GM12878 (cell line): Measurements from ENCODE around the gene DNAAF5. TPM values are rescaled to one million over a fixed set of nuclear protein-coding genes. Genes with fewer than 3 reads are reported as not detected.
A peak's percentile ranks its signal among the peaks of the same experiment; 100 is the strongest.

ENCODE experiments used
- ATAC-seq: fragments of 200-7000 bp; cut with Tn5 transposase; 3 replicates; pipeline ENCODE4 v1.9.1; 2020; ENCODE audit warnings: mild to moderate bottlenecking, moderate library complexity
- BruUV-seq: library from RNA; stranded (reverse); fragments of 400-500 nt; replicated peaks from 2 replicates; lab custom pipeline; 2021; lab: Mats Ljungman, UMichigan
- CTCF ChIA-PET: fragments of 300-600 bp; sonication (Branson Sonifier 250); formaldehyde crosslinking; extraction: SDS; loops from one replicate; lab custom pipeline; 2021; ENCODE audit warnings: inconsistent platforms; lab: Yijun Ruan, JAX
- POLR2A ChIA-PET: fragments of 350-600 bp; formaldehyde crosslinking; extraction: SDS; loops from one replicate; lab custom pipeline; 2021; ENCODE audit warnings: inconsistent platforms; lab: Charles Lee
- RAD21 ChIA-PET: fragments of 300-600 bp; sonication (Branson Sonifier 250); formaldehyde crosslinking; loops from one replicate; lab custom pipeline; 2023; ENCODE audit warnings: antibody characterized with exemption; ENCODE audit not compliant: unreplicated experiment; lab: Charles Lee
- SMC1A ChIA-PET: fragments of 300-600 bp; sonication (Branson Sonifier 250); formaldehyde crosslinking; loops from one replicate; lab custom pipeline; 2023; ENCODE audit not compliant: unreplicated experiment, uncharacterized antibody; lab: Charles Lee
- DNase-seq: peaks from one replicate; pipeline ENCODE4 v3.0.0-alpha.2; 2011; ENCODE audit warnings: low read depth, low spot score
- FAIRE-seq: peaks from 3 replicates; lab custom pipeline; 2011; peaks lifted over from hg19 to GRCh38; lab: Jason Lieb, UNC
- H2AFZ ChIP-seq: 2 replicates; pipeline ENCODE4 v1.6.0; 2011; ENCODE audit warnings: low read depth, low read length, control low read depth; ENCODE audit not compliant: control insufficient read depth
- H3K27ac ChIP-seq: 2 replicates; pipeline ENCODE4 v1.5.1; 2011; ENCODE audit warnings: control low read depth; ENCODE audit not compliant: control insufficient read depth, insufficient read depth
- H3K27me3 ChIP-seq, 2 experiments: replicated peaks in 1 of 2; 2 replicates each; pipeline versions ENCODE4 v1.6.0 to v1.6.1; 2011; ENCODE audit warnings: low read length in 1 of 2; ENCODE audit not compliant: control insufficient read depth in 2 of 2, insufficient read depth in 2 of 2
- H3K36me3 ChIP-seq, 2 experiments: 2 replicates each; pipeline ENCODE4 v1.5.1; 2011; ENCODE audit warnings: low read length in 1 of 2; ENCODE audit not compliant: control insufficient read depth in 2 of 2, insufficient read depth in 2 of 2
- H3K4me1 ChIP-seq: 2 replicates; pipeline ENCODE4 v1.6.1; 2011; ENCODE audit warnings: mild to moderate bottlenecking, low read length, moderate library complexity, mixed read lengths; ENCODE audit not compliant: control insufficient read depth, insufficient read depth
- H3K4me2 ChIP-seq: 2 replicates; pipeline ENCODE4 v1.6.0; 2011; ENCODE audit warnings: control low read depth; ENCODE audit not compliant: control insufficient read depth, insufficient read depth
- H3K4me3 ChIP-seq: fragments of 200-600 bp; sonication (generic); 2 replicates; pipeline ENCODE4 v1.5.1; 2016
- H3K79me2 ChIP-seq: 2 replicates; pipeline ENCODE4 v1.6.0; 2011; ENCODE audit warnings: low read length; ENCODE audit not compliant: control insufficient read depth, insufficient read depth
- H3K9ac ChIP-seq: 2 replicates; pipeline ENCODE4 v1.8.0; 2011; ENCODE audit warnings: low read length, control low read depth, mixed read lengths; ENCODE audit not compliant: control insufficient read depth, insufficient read depth
- H3K9me3 ChIP-seq: replicated peaks from 3 replicates; pipeline ENCODE4 v1.5.1; 2011; ENCODE audit warnings: mild to moderate bottlenecking, low read length; ENCODE audit not compliant: control insufficient read depth, insufficient read depth
- H4K20me1 ChIP-seq: 2 replicates; pipeline ENCODE4 v1.6.0; 2011; ENCODE audit not compliant: control insufficient read depth, insufficient read depth
- POLR2A ChIP-seq: IDR thresholded peaks from 2 replicates; pipeline ENCODE4 v1.6.1; 2011; ENCODE audit warnings: low read depth, mild to moderate bottlenecking, low read length
- ZNF622 ChIP-seq: fragments of 450-650 bp; IDR thresholded peaks from 2 replicates; pipeline ENCODE4 v1.6.1; 2017; ENCODE audit warnings: mild to moderate bottlenecking, inconsistent platforms
- WGBS: methylation state at CpG from one replicate; pipeline ENCODE4 v1.1.6; 2016; ENCODE audit warnings: low lambda C conversion rate; ENCODE audit not compliant: insufficient replicate concordance, insufficient coverage; ENCODE audit errors: missing lambda C conversion rate; 5-methylcytosine and 5-hydroxymethylcytosine counted together
- in situ Hi-C: fragments of 300-500 bp; cut with MboI; formaldehyde crosslinking; loops from 9 replicates; pipeline ENCODE4 v1.14.3; 2018; ENCODE audit warnings: mixed read lengths
- intact Hi-C: fragments of 100-400 bp; cut with micrococcal nuclease; formaldehyde crosslinking; loops from one replicate; pipeline ENCODE4 v1.14.2; 2022; ENCODE audit not compliant: unreplicated experiment
- polyA plus RNA-seq, 11 experiments: library from polyadenylated mRNA; depleted of rRNA in 4 of 11; unstranded in 6 of 11; stranded (reverse) in 5 of 11; fragments of >200 nt; fragmentation: Nextera tagmentation in 4 of 11; fragmentation: Illumina TruSeq in 1 of 11; extraction: Ambion mirVana in 4 of 11; extraction: Trizol in 1 of 11; gene quantifications; 1 replicate in 1 of 11; 2 replicates in 10 of 11; pipeline versions ENCODE4 v1.2.1 to v1.2.3, GENCODE V29; 2011 to 2016; ENCODE audit warnings: inconsistent platforms in 2 of 11, missing spikeins in 2 of 11, low read depth in 1 of 11
- total RNA-seq, 4 experiments: library from RNA; depleted of rRNA in 3 of 4; stranded (reverse); fragments of >200 nt in 3 of 4; fragmentation: Illumina TruSeq in 1 of 4; extraction: Trizol in 1 of 4; gene quantifications; 2 replicates each; pipeline versions ENCODE4 v1.2.1 to v1.2.3, GENCODE V29; 2013 to 2021
- TF ChIP-seq, protein P1 (sequence below), 3 experiments: IDR thresholded peaks in 2 of 3; conservative IDR thresholded peaks in 1 of 3; 2 replicates each; pipeline ENCODE4 v1.5.1; 2011; ENCODE audit warnings: low read depth in 3 of 3, low read length in 3 of 3, mild to moderate bottlenecking in 3 of 3, control low read depth in 2 of 3, moderate library complexity in 2 of 3, inconsistent platforms in 1 of 3, mixed read lengths in 1 of 3; ENCODE audit not compliant: control insufficient read depth in 2 of 3, insufficient read depth in 1 of 3; ENCODE audit errors: extremely low read depth in 1 of 3

Gene DNAAF5
- total and polyA plus RNA-seq, 10 of the 15 experiments (the other 5 are each of a cell fraction or from before 2014, with no cell fraction given): 1.8 to 38.3 (median 9.2) TPM

- POLR2A ChIA-PET: no interaction called here
These were observed 5.1 kb downstream of the DNAAF5 start for GRCh38 chr7:731440-732085.

GRCh38 chr7:732094-732541 lies 5.6 kb downstream of the DNAAF5 start:
- H2AFZ ChIP-seq: no peak overlapping the region
- no peak overlapping the region for H3K4me2 ChIP-seq
- no peaks in the 10 kb centered on the region for H4K20me1 ChIP-seq
- H3K27ac ChIP-seq: no peak overlapping the region
- peaks cover 18% of the 10 kb centered on the region for H3K9me3 ChIP-seq
- H3K79me2 ChIP-seq: peaks cover 25% of the 10 kb centered on the region
- no peak for DNase-seq
- SMC1A ChIA-PET: no interaction called here
- FAIRE-seq: no peak
- no TSS peak for BruUV-seq
- intact Hi-C loops (no loop called here), in situ Hi-C loops (no loop called here)
- no peak overlapping the region for H3K9ac ChIP-seq
- POLR2A ChIA-PET: no interaction called here
- TF ChIP-seq ZNF622 (no peak), POLR2A (peak; percentile 42; the same call in 1 of the 2 replicates)
- no peak for ATAC-seq
- H3K4me3 ChIP-seq: no peak overlapping the region
- H3K4me1 ChIP-seq: peaks cover 3% of the 10 kb centered on the region
- CTCF ChIA-PET: interaction anchor here (1.0 kb wide), 2 partner anchors 9 to 10 kb away, joined by 3 read pairs; no protein-coding TSS in a partner anchor
- H3K36me3 ChIP-seq: peaks cover 0 to 7% of the 10 kb centered on the region in 2 experiments; a peak in 2 of 4 replicates
- no peaks in the 10 kb centered on the region for H3K27me3 ChIP-seq
- RAD21 ChIA-PET: no interaction called here
- 97% methylated on average over 17 of the region's 17 CpGs for whole genome bisulfite sequencing

More at GRCh38 chr7:731440-732085, 5.1 kb downstream of the DNAAF5 start:
- ChIA-PET SMC1A (no interaction called here), RAD21 (no interaction called here), CTCF (interaction anchor here (0.7 to 1.0 kb wide), 3 partner anchors 10 to 212 kb away, joined by 3 read pairs; partner anchors contain the start of gene PDGFA)
- H3K36me3 ChIP-seq: peaks cover 0 to 7% of the 10 kb centered on the region in 2 experiments; a peak in 2 of 4 replicates
- FAIRE-seq: no peak
- H3K4me2 ChIP-seq: no peak overlapping the region
- DNase-seq: no peak
- H3K27me3 ChIP-seq: no peaks in the 10 kb centered on the region
- H3K9me3 ChIP-seq: peaks cover 18% of the 10 kb centered on the region
- no peak overlapping the region for H3K27ac ChIP-seq
- no peak overlapping the region for H2AFZ ChIP-seq
- TF ChIP-seq, protein P1, sequence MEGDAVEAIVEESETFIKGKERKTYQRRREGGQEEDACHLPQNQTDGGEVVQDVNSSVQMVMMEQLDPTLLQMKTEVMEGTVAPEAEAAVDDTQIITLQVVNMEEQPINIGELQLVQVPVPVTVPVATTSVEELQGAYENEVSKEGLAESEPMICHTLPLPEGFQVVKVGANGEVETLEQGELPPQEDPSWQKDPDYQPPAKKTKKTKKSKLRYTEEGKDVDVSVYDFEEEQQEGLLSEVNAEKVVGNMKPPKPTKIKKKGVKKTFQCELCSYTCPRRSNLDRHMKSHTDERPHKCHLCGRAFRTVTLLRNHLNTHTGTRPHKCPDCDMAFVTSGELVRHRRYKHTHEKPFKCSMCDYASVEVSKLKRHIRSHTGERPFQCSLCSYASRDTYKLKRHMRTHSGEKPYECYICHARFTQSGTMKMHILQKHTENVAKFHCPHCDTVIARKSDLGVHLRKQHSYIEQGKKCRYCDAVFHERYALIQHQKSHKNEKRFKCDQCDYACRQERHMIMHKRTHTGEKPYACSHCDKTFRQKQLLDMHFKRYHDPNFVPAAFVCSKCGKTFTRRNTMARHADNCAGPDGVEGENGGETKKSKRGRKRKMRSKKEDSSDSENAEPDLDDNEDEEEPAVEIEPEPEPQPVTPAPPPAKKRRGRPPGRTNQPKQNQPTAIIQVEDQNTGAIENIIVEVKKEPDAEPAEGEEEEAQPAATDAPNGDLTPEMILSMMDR (IDR thresholded peaks at IDR 0.05 in 2 of 3, conservative IDR thresholded peaks at IDR 0.05 in 1 of 3; ENCODE audit: control insufficient read depth in 2 of 3, extremely low read depth in 1 of 3, insufficient read depth in 1 of 3, low read depth in 3 of 3, low read length in 3 of 3): no peak
- H3K79me2 ChIP-seq: peaks cover 25% of the 10 kb centered on the region
- no peak for ATAC-seq
- peaks cover 3% of the 10 kb centered on the region for H3K4me1 ChIP-seq
- in situ Hi-C loops (no loop called here), intact Hi-C loops (no loop called here)
- H3K4me3 ChIP-seq: no peak overlapping the region
- no peak overlapping the region for H3K9ac ChIP-seq
- BruUV-seq: no TSS peak
- 87% methylated on average over 17 of the region's 17 CpGs for WGBS
- H4K20me1 ChIP-seq: no peaks in the 10 kb centered on the region
